Measurements from ENCODE around the gene ITPRIP.
A peak's percentile ranks its signal among the peaks of the same experiment; 100 is the strongest.

Gene ITPRIP

GRCh38 chr10:104297697-104298660 is 40.3 kb downstream of the ITPRIP start:
- DNase-seq (ENCODE audit: low spot score) (no peak), ATAC-seq (ENCODE audit: low read depth) (no peak)
- Histone ChIP-seq H3K4me1 (ENCODE audit: insufficient read depth, poor library complexity, severe bottlenecking) (peaks cover 26% of the 10 kb centered on the region), H3K4me3 (ENCODE audit: severe bottlenecking) (no peak overlapping the region), H3K36me3 (ENCODE audit: low read depth) (no peaks in the 10 kb centered on the region), H3K27me3 (ENCODE audit: insufficient read depth, poor library complexity, severe bottlenecking) (no peaks in the 10 kb centered on the region), H3K9me3 (ENCODE audit: severe bottlenecking) (no peaks in the 10 kb centered on the region), H3K27ac (ENCODE audit: poor library complexity, severe bottlenecking) (peak overlapping the region; percentile 96)
- peak; percentile 18 for TF ChIP-seq CTCF (IDR thresholded peaks at IDR 0.05; ENCODE audit: poor library complexity, severe bottlenecking)

DNA sequence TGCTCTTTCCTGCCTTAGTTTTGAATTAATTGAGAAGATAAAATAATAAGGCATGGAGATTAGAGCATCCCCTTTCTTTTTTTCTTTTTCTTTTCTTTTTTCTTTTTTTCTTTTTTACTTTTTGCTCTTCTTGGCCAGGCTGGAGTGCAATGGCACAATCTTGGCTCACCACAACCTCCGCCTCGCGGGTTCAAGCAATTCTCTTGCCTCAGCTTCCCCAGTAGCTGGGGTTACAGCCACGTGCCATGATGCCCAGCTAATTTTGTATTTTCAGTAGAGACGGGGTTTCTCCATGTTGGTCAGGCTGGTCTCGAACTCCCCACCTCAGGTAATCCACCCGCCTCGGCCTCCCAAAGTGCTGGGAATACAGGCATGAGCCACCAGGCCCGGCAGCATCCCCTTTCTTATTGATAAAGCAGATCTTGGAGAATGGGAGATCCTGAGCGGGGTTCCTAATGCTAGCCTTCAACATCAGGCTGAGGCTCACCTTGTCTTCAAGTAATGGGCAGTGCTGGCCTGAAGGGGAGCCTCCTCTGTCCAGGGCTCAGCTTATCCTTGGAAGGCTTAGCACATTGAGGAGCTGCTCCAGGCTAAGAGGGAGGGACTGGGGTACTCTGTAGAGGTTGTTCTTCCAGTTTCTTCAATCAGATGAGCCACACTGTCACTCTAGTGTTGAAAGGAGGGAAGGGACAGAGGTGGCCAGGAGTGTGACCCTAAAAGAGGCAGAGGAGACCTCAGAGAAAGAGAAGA is 41.4 kb downstream of the ITPRIP start:
- Histone ChIP-seq H3K27me3 (ENCODE audit: insufficient read depth, poor library complexity, severe bottlenecking) (no peaks in the 10 kb centered on the region), H3K9me3 (ENCODE audit: severe bottlenecking) (no peaks in the 10 kb centered on the region), H3K27ac (ENCODE audit: poor library complexity, severe bottlenecking) (no peak overlapping the region), H3K4me3 (ENCODE audit: severe bottlenecking) (no peak overlapping the region), H3K4me1 (ENCODE audit: insufficient read depth, poor library complexity, severe bottlenecking) (peaks cover 32% of the 10 kb centered on the region), H3K36me3 (ENCODE audit: low read depth) (peaks cover 1% of the 10 kb centered on the region)
- TF ChIP-seq CTCF (IDR thresholded peaks at IDR 0.05; ENCODE audit: poor library complexity, severe bottlenecking) = no peak
- DNase-seq (ENCODE audit: low spot score) = no peak
- ATAC-seq (ENCODE audit: low read depth) = no peak

DNA sequence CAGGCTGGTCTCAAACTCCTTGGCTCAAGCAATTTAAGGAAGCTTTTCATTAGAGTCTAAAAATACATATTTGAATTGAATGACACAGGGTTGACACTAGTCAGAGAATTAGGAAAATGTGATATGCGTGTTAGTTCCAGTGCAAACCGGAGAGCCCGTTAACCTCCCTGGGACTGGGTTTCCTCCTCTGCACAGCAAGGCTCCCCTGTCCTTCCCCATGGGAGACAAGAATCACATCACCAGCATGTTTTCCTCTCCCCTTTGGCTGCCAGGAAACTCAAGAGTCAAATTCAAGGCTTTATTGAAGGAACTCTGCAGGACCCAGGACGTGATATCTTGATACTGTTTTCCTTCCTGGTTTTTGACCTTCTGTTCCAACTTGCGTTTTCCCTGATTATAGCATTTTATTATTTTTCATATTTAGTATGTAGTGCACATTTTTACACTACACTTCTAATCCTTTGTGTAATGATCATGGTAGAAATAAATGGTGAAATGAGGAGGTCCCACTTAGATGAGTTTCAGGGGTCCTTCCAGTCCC is 44.4 kb downstream of the ITPRIP start:
- peaks cover 9% of the 10 kb centered on the region for H3K4me1 ChIP-seq (ENCODE audit: insufficient read depth, poor library complexity, severe bottlenecking)
- no peaks in the 10 kb centered on the region for H3K27me3 ChIP-seq (ENCODE audit: insufficient read depth, poor library complexity, severe bottlenecking)
- H3K9me3 ChIP-seq (ENCODE audit: severe bottlenecking) = no peaks in the 10 kb centered on the region
- ATAC-seq (ENCODE audit: low read depth) (no peak), DNase-seq (ENCODE audit: low spot score) (no peak)
- H3K36me3 ChIP-seq (ENCODE audit: low read depth) = peaks cover 4% of the 10 kb centered on the region
- H3K27ac ChIP-seq (ENCODE audit: poor library complexity, severe bottlenecking) = peak overlapping the region; percentile 76
- TF ChIP-seq CTCF (IDR thresholded peaks at IDR 0.05; ENCODE audit: poor library complexity, severe bottlenecking) = no peak
- H3K4me3 ChIP-seq (ENCODE audit: severe bottlenecking) = no peak overlapping the region

DNA sequence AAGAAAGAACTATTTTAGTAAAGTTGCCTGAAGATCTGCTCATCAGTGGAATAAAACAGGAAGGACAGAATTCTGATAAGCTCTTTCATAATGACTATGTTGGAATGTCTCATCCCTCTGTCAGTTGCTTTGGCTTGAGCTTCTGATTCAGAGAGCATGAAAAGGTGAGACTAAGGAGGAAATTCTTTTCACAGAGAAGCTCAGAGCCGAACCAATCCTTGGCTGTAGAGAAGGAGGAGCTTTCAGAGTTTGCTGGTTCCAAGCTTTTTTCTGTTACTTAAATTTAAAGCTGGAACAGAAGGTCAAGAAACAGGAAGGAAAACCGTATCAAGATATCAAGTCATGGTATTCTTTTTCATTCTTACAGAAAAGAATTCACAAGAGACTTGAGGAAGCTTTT is 45.3 kb downstream of the ITPRIP start:
- H3K27me3 ChIP-seq (ENCODE audit: insufficient read depth, poor library complexity, severe bottlenecking) = no peaks in the 10 kb centered on the region
- DNase-seq (ENCODE audit: low spot score) (no peak), ATAC-seq (ENCODE audit: low read depth) (peak; percentile 77)
- peaks cover 4% of the 10 kb centered on the region for H3K36me3 ChIP-seq (ENCODE audit: low read depth)
- peaks cover 9% of the 10 kb centered on the region for H3K4me1 ChIP-seq (ENCODE audit: insufficient read depth, poor library complexity, severe bottlenecking)
- peak overlapping the region; percentile 76 for H3K27ac ChIP-seq (ENCODE audit: poor library complexity, severe bottlenecking)
- no peaks in the 10 kb centered on the region for H3K9me3 ChIP-seq (ENCODE audit: severe bottlenecking)
- H3K4me3 ChIP-seq (ENCODE audit: severe bottlenecking) = no peak overlapping the region
- no peak for TF ChIP-seq CTCF (IDR thresholded peaks at IDR 0.05; ENCODE audit: poor library complexity, severe bottlenecking)

All from RWPE2 (cell line).